B cell (primary cell): ENCODE measurements around the gene ATP8A2. TPM values are rescaled to one million over a fixed set of nuclear protein-coding genes. Genes with fewer than 3 reads are reported as not detected.

Experiments
- ATAC-seq: fragments of 200-7000 bp; cut with Tn5 transposase; one replicate; pipeline ENCODE4 v1.10.0; 2021; ENCODE audit warnings: low read depth, mild to moderate bottlenecking, moderate number of reproducible peaks, moderate library complexity
- CTCF ChIA-PET: fragments of 350-600 bp; sonication (Branson Sonifier 250); formaldehyde crosslinking; loops from one replicate; lab custom pipeline; 2021; ENCODE audit warnings: antibody characterized with exemption, inconsistent platforms; lab: Charles Lee
- POLR2A ChIA-PET: fragments of 350-600 bp; sonication (Branson Sonifier 250); formaldehyde crosslinking; loops from one replicate; lab custom pipeline; 2021; ENCODE audit warnings: antibody characterized with exemption; lab: Charles Lee
- DNase-seq: peaks from one replicate; pipeline ENCODE4 v3.0.0; 2013
- H2AFZ ChIP-seq: 2 replicates; pipeline ENCODE4 v1.6.1; 2012; ENCODE audit warnings: mild to moderate bottlenecking, low read depth, low read length; ENCODE audit not compliant: insufficient read depth, poor library complexity, severe bottlenecking
- H3K27ac ChIP-seq, 2 donors: 1 replicate in 1 of 2; 2 replicates in 1 of 2; pipeline ENCODE4 v1.5.1; 2012 to 2013; ENCODE audit warnings: low read length in 2 of 2, mild to moderate bottlenecking in 2 of 2, moderate library complexity in 1 of 2
- H3K27me3 ChIP-seq, 4 experiments: fragments of 200-600 bp in 1 of 4; sonication (generic) in 1 of 4; replicated peaks in 1 of 4; 1 replicate in 2 of 4; 2 replicates in 2 of 4; pipeline versions ENCODE4 v1.6.1 to v1.7.0; 2013 to 2016; ENCODE audit warnings: low read length in 3 of 4, mild to moderate bottlenecking in 2 of 4, mixed read lengths in 1 of 4, moderate library complexity in 1 of 4; ENCODE audit not compliant: insufficient read depth in 4 of 4, control insufficient read depth in 3 of 4; ENCODE audit errors: control extremely low read depth in 1 of 4
- H3K36me3 ChIP-seq, 2 experiments: replicated peaks in 1 of 2; 1 replicate in 1 of 2; 2 replicates in 1 of 2; pipeline versions ENCODE4 v1.6.1 to v1.7.1; 2013; ENCODE audit warnings: low read length in 1 of 2; ENCODE audit not compliant: insufficient read depth in 2 of 2, control insufficient read depth in 1 of 2; ENCODE audit errors: control extremely low read depth in 1 of 2, extremely low read depth in 1 of 2
- H3K4me1 ChIP-seq, 2 donors: fragments of 200-600 bp in 1 of 2; sonication (generic) in 1 of 2; 1 replicate in 1 of 2; 2 replicates in 1 of 2; pipeline versions ENCODE4 v1.5.1 to v1.6.1; 2013 to 2017; ENCODE audit warnings: low read length in 2 of 2; ENCODE audit not compliant: control insufficient read depth in 2 of 2, insufficient read depth in 2 of 2
- H3K4me2 ChIP-seq: replicated peaks from 2 replicates; pipeline ENCODE3; 2012; ENCODE audit warnings: mild to moderate bottlenecking, low read depth, low read length; ENCODE audit not compliant: poor library complexity, severe bottlenecking
- H3K4me3 ChIP-seq, 5 experiments: fragments of 200-600 bp in 1 of 5; sonication (generic) in 1 of 5; 1 replicate in 3 of 5; 2 replicates in 2 of 5; pipeline versions ENCODE4 v1.5.1 to v1.7.0; 2011 to 2016; ENCODE audit warnings: low read length in 4 of 5, mild to moderate bottlenecking in 4 of 5, low read depth in 2 of 5, control low read depth in 1 of 5, moderate library complexity in 1 of 5; ENCODE audit not compliant: insufficient read depth in 1 of 5; ENCODE audit errors: control extremely low read depth in 1 of 5, extremely low read depth in 1 of 5
- H3K79me2 ChIP-seq: fragments of 200-600 bp; sonication (generic); one replicate; pipeline ENCODE4 v1.6.0; 2016; ENCODE audit warnings: low read length; ENCODE audit not compliant: control insufficient read depth, insufficient read depth
- H3K9ac ChIP-seq: fragments of 200-600 bp; sonication (generic); 2 replicates; pipeline ENCODE4 v1.6.1; 2017; ENCODE audit warnings: mild to moderate bottlenecking, low read length, moderate library complexity
- H3K9me3 ChIP-seq, 3 donors: one replicate each; pipeline versions ENCODE4 v1.6.1 to v1.7.1; 2013; ENCODE audit warnings: low read length in 2 of 3; ENCODE audit not compliant: control insufficient read depth in 2 of 3, insufficient read depth in 1 of 3; ENCODE audit errors: control extremely low read depth in 1 of 3
- H4K20me1 ChIP-seq: 2 replicates; pipeline ENCODE4 v1.6.0; 2012; ENCODE audit warnings: mild to moderate bottlenecking, low read length; ENCODE audit not compliant: insufficient read depth, control insufficient read depth, poor library complexity, severe bottlenecking
- H3K27ac Mint-ChIP-seq: one replicate; pipeline ENCODE4 v1.8.0; 2021; ENCODE audit warnings: mixed read lengths
- H3K27me3 Mint-ChIP-seq: one replicate; pipeline ENCODE4 v1.8.0; 2021; ENCODE audit warnings: mixed read lengths
- H3K4me1 Mint-ChIP-seq: one replicate; pipeline ENCODE4 v1.8.0; 2021; ENCODE audit warnings: mixed read lengths
- H3K4me3 Mint-ChIP-seq: one replicate; pipeline ENCODE4 v1.8.0; 2021; ENCODE audit warnings: mixed read lengths
- H3K9me3 Mint-ChIP-seq: one replicate; pipeline ENCODE4 v1.8.0; 2022; ENCODE audit warnings: mixed read lengths; ENCODE audit not compliant: insufficient read depth
- EZH2 ChIP-seq: IDR thresholded peaks from 2 replicates; pipeline ENCODE4 v1.6.1; 2012; ENCODE audit warnings: borderline replicate concordance, low read depth, mild to moderate bottlenecking, moderate library complexity, low read length; ENCODE audit not compliant: insufficient read depth, poor library complexity, severe bottlenecking
- WGBS: methylation state at CpG from one replicate; pipeline ENCODE4 v1.1.5; 2013; ENCODE audit warnings: missing lambda C conversion rate; ENCODE audit not compliant: insufficient coverage; 5-methylcytosine and 5-hydroxymethylcytosine counted together
- intact Hi-C: fragments of 100-400 bp; cut with micrococcal nuclease; formaldehyde crosslinking; loops from one replicate; pipeline ENCODE4 v1.10.0; 2022
- polyA plus RNA-seq: library from polyadenylated mRNA; depleted of rRNA; stranded (reverse); fragments of >200 nt; gene quantifications from 2 replicates; pipeline ENCODE4 v1.2.3, GENCODE V29; 2012
- total RNA-seq, 2 donors: library from RNA; stranded (reverse); fragments of 120-200 nt in 1 of 2; gene quantifications; 1 replicate in 1 of 2; 2 replicates in 1 of 2; pipeline versions ENCODE4 v1.2.3 to v1.2.4, GENCODE V29; 2013 to 2022
- TF ChIP-seq, protein P1 (sequence below): fragments of 200-600 bp; IDR thresholded peaks from one replicate; pipeline ENCODE4 v1.8.0; 2022; ENCODE audit warnings: antibody characterized with exemption, mild to moderate bottlenecking

The ATP8A2 gene
- total and polyA plus RNA-seq, 2 donors (not counting 1 experiment from before 2014, with no cell fraction given) = not detected

DNA sequence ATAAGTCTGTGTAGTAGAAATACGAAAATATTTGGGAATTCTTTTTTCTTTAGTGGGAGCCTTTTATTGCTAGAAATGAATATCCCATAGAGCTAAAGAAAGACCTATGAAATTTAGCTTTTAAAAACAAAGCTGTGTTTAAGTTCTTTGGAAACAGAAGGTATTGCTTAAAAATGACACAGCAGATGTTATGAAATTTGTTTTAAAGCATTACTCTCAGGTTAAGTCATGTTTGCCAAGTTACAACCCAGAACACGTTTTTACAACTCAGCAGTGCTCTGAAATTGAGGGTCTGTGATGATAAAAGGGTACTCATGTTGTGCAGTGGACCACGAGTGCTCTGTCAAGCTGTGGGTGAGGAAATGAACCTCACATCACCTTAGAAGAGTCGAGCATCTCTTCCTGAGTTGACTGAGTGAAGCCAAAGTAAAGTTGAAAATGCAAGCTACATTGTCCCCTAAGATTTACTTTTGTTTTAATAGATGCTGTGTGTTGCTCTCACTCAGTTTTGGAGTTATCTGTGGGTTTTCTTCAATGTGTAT is 519.0 kb downstream of the ATP8A2 start:
- H3K27ac ChIP-seq = no peak overlapping the region
- Mint-ChIP-seq H3K4me3 (no peak overlapping the region), H3K9me3 (no peaks in the 10 kb centered on the region), H3K27me3 (peaks cover under 1% of the 10 kb centered on the region), H3K4me1 (peaks cover 2% of the 10 kb centered on the region), H3K27ac (no peak overlapping the region)
- H3K79me2 ChIP-seq = no peaks in the 10 kb centered on the region
- intact Hi-C loops = no loop called here
- H3K36me3 ChIP-seq = no peaks in the 10 kb centered on the region
- H2AFZ ChIP-seq = no peak overlapping the region
- H3K9me3 ChIP-seq = no peaks in the 10 kb centered on the region
- POLR2A ChIA-PET = no interaction called here
- CTCF ChIA-PET = no interaction called here
- WGBS = 50% methylated on average over 1 of the region's 4 CpGs
- H3K4me3 ChIP-seq = no peak overlapping the region
- TF ChIP-seq EZH2 = no peak
- TF ChIP-seq, protein P1, sequence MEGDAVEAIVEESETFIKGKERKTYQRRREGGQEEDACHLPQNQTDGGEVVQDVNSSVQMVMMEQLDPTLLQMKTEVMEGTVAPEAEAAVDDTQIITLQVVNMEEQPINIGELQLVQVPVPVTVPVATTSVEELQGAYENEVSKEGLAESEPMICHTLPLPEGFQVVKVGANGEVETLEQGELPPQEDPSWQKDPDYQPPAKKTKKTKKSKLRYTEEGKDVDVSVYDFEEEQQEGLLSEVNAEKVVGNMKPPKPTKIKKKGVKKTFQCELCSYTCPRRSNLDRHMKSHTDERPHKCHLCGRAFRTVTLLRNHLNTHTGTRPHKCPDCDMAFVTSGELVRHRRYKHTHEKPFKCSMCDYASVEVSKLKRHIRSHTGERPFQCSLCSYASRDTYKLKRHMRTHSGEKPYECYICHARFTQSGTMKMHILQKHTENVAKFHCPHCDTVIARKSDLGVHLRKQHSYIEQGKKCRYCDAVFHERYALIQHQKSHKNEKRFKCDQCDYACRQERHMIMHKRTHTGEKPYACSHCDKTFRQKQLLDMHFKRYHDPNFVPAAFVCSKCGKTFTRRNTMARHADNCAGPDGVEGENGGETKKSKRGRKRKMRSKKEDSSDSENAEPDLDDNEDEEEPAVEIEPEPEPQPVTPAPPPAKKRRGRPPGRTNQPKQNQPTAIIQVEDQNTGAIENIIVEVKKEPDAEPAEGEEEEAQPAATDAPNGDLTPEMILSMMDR = no peak
- H3K9ac ChIP-seq = no peak overlapping the region
- ATAC-seq (no peak), DNase-seq (no peak)
- H3K27me3 ChIP-seq = peaks cover 0 to 4% (median 0%) of the 10 kb centered on the region in 4 experiments
- H3K4me1 ChIP-seq = peaks cover 0 to 3% of the 10 kb centered on the region in 2 donors
- H4K20me1 ChIP-seq = no peaks in the 10 kb centered on the region
- no peak overlapping the region for H3K4me2 ChIP-seq

DNA sequence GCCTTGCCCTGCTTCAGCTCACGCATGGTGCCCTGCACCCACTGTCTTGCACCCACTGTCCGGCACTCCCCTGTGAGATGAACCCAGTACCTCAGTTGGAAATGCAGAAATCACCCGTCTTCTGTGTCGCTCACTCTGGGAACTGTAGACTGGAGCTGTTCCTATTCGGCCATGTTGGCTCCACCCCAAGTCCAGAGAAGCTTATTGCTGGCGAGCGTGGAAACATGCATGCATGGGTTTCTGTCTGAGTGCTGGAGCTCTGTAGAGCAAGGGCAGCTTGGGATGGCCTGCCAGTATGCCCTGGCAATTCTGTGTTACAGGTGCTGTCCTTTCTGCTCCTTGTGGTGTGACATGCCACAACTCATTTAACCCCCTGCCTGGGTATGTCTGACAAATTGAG is 527.2 kb downstream of the ATP8A2 start:
- no peak for ATAC-seq
- ChIA-PET CTCF (no interaction called here), POLR2A (no interaction called here)
- H3K27me3 Mint-ChIP-seq = peaks cover 22% of the 10 kb centered on the region
- no peak overlapping the region for H3K4me3 Mint-ChIP-seq
- H3K27ac Mint-ChIP-seq = no peak overlapping the region
- H3K27ac ChIP-seq = no peak overlapping the region
- no peak for TF ChIP-seq EZH2
- TF ChIP-seq, protein P1 = no peak
- H3K9ac ChIP-seq = no peak overlapping the region
- intact Hi-C loops = no loop called here
- no peaks in the 10 kb centered on the region for H3K36me3 ChIP-seq
- DNase-seq = no peak
- no peaks in the 10 kb centered on the region for H4K20me1 ChIP-seq
- H3K4me2 ChIP-seq = no peak overlapping the region
- peaks cover 0 to 8% (median 0%) of the 10 kb centered on the region in 3 donors for H3K9me3 ChIP-seq
- peaks cover 0 to 2% of the 10 kb centered on the region in 2 donors for H3K4me1 ChIP-seq
- H3K27me3 ChIP-seq = peaks cover 0 to 2% (median 0%) of the 10 kb centered on the region in 4 experiments
- peaks cover 3% of the 10 kb centered on the region for H3K4me1 Mint-ChIP-seq
- peaks cover 2% of the 10 kb centered on the region for H3K9me3 Mint-ChIP-seq
- WGBS = 100% methylated on average over 7 of the region's 7 CpGs
- no peak overlapping the region for H3K4me3 ChIP-seq
- no peak overlapping the region for H2AFZ ChIP-seq
- H3K79me2 ChIP-seq = no peaks in the 10 kb centered on the region
